NCI-H69 (cell line): ENCODE data around the gene A2ML1.
"Not testable (repeated sequence)": the region's sequence is repeated elsewhere in the genome, so short reads cannot be mapped to it uniquely, and the experiment has no call there.

Experiments
- DNase-seq: peaks from one replicate; lab custom pipeline; 2025; lab: John Stamatoyannopoulos, UW

The A2ML1 gene

DNA sequence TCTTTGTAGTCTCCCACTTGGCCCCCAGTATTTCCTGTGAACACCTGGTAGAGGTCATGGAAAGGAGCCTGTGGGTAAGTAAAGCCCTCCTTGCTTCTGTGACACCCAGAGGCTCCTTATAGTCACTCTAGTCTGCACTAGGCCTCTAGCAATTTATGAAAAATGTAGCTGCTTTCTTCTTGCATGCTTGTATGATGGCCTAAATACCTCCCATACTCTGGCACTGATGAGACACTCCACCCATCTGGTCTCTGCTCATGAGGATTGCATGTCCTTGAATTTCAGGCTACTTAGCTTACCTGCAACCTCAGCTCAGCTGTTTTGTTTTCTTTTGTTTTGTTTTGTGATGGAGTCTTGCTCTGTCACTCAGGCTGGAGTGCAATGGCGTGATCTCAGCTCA, 4.6 kb upstream of the A2ML1 start:
- no peak for DNase-seq

- no peak for DNase-seq
Measured at GRCh38 chr12:8818526-8818925, 3.9 kb upstream of the A2ML1 start.

- DNase-seq = no peak
Measured at GRCh38 chr12:8819666-8819980, 2.8 kb upstream of the A2ML1 start.

DNA sequence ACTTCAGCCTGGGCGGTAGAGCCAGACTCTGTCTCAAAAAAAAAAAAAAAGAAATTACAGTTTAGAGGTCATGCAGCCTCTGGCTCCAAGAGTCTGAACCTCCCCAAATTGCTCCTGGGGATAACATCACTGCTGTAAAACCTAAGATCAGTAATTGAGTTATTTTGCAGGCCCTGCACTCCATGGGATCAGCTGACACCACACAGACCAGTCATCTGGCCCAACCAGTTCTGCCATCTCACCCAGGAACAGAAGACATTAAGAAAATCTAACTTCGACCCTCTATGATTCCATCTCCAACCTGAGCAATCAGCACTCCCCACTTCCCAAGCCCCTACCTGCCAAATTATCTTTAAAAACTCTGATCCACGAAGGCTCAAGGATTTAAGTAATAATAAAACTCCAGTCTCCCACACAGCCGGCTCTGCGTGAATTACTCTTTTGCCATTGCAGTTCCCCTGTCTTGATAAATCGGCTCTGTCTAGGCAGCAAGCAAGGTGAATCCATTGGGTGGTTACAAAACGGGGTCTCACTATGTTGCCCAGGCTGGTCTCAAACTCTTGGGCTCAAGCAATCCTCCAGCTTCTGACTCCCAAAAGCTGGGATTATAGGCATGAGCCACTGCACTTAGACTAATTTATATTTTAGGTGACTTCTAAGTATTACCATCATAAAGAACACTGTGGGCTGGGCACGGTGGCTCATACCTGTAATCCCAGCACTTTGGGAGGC, 1.6 kb upstream of the A2ML1 start:
- DNase-seq = not testable (repeated sequence)

DNA sequence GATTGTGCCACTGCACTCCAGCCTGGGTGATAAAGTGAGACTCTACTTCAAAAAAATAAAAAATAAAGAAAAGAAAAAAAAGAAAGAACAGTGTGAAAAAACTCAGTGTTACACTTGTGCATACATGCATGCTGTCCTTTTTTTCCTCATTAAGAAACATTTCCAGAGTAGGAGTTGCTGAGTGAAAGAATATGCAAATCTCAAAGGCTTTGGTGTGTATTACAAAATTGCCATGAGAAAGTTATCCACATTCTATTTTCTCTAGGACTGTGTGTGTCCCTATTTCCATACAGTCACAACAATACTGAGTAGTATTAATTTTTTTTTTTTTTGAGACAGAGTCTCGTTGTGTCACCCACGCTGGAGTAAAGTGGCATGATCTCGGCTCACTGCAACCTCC, 830 bp upstream of the A2ML1 start:
- DNase-seq = no peak

- no peak for DNase-seq
Measured at GRCh38 chr12:8823565-8824300, 1.3 kb downstream of the A2ML1 start.

DNA sequence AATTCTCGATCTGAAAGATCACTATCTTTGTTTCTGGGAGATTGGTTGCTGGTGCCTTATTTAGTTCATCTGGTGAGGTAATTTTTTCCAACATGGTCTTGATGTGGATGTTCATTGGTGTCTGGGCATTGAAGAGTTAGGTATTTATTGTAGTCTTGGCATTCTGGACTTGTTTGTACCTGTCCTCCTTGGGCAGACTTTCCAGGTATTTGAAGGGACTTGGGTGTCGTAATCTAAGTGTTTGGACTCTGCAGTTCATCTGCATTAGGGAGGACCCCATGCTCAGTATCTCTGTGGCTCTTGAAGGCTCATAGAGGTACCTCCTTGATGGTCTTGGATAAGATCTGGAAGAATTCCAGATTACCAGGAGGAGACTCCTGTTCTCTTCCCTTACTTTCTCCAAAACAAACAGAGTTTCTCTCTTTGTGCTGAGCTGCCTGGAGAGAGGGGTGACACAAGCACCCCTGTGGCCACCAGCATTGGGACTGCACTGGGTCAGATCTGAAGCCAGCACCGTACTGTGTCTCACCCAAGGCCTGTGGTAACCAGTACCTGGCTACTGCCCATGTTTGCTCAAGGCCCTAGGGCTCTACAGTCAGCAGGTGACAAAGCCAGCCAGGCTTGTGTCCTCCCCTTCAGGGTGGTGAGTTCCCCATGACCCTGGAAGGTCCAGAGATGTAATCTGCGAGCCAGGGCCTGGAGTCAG, 5.3 kb downstream of the A2ML1 start:
- no peak for DNase-seq

DNA sequence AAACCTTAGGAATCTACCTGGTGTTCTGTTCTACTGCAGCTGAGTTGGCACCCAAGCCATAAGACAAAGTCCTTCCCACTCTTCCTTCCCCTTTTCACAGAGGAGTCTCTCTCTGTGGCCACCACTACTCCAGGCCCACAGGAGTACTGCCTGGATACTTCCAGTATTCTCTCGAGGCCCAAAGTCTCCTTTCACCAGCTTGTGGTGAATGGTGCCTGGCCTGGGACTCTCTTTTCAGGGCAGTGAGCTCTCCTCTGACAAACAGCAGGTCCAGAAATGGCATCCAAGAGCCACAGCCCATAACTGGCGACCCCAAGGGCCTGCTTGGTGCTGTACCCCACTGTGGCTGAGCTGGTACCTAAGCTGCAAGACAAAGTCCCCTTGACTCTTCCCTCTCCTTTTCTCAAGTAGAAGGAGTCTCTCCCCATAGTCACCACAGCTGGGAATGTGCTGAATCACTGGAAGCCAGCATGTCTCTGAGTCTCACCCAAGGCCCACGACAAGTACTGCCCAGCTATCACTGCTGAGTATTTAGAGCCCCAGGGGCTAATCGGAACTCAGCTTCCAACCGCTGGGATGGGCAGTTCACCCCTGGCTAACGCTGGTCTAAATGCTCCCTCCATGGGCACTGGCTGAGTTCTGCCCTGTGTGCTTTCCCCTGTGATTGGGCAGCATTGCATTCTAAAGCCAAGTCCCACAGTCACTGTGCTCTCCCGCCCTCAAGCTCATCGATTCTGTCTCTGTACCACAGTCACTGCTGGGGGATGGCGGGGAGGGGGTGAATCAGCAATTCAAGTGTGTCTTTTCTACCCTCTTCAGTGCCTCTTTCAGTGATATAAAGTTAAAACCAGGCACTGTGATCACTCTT, 6.1 kb downstream of the A2ML1 start:
- DNase-seq = no peak

GRCh38 chr12:8829125-8829518, 6.7 kb downstream of the A2ML1 start:
- no peak for DNase-seq

GRCh38 chr12:8829621-8830020, 7.2 kb downstream of the A2ML1 start:
- no peak for DNase-seq

DNA sequence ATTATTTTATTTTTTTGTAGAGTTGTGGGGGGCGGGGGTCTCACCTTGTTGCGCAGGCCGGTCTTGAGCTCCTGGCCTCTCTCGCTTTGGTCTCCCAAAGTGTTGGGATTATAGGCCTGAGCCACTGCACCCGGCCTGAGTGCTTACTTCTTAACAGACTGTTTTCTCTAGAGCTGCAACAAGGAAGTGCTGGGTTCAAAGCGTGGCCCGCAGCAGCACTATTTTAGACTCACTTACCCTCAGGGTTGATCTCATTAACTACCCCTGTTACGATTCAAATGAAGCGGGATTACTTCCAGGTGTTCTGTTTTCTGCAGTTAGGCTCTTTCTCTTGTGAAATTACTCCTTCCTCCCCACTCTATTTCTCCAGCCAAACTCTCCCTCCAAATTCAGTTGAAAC, 8.7 kb downstream of the A2ML1 start:
- DNase-seq = no peak

DNA sequence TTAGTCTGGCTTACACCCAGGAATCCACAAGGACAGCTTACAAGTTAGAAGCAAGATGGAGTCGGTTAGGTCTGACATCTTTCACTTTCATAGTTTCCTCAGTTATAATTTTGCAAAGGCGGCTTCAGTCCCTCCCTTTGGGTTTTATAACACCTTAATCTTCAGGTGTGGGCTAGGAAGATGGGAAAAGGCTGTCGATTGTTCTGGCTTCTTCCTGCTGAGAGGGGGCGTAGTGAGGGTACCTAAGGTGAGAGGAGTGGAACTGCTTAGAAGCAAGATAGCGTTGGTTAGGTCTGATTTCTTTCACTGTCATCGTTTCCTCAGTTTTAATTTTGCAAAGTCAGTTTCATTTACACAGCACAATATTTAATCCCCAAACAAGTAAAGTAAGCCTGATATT, 10.1 kb downstream of the A2ML1 start:
- no peak for DNase-seq

- DNase-seq = no peak
Measured at GRCh38 chr12:8834230-8834629, 11.8 kb downstream of the A2ML1 start.

- no peak for DNase-seq
Measured at GRCh38 chr12:8837291-8837690, 14.9 kb downstream of the A2ML1 start.

- DNase-seq = no peak
Measured at GRCh38 chr12:8840321-8840720, 17.9 kb downstream of the A2ML1 start.

GRCh38 chr12:8840938-8841633, 18.7 kb downstream of the A2ML1 start:
- DNase-seq = no peak

- no peak for DNase-seq
Measured at GRCh38 chr12:8841778-8842177, 19.4 kb downstream of the A2ML1 start.

DNA sequence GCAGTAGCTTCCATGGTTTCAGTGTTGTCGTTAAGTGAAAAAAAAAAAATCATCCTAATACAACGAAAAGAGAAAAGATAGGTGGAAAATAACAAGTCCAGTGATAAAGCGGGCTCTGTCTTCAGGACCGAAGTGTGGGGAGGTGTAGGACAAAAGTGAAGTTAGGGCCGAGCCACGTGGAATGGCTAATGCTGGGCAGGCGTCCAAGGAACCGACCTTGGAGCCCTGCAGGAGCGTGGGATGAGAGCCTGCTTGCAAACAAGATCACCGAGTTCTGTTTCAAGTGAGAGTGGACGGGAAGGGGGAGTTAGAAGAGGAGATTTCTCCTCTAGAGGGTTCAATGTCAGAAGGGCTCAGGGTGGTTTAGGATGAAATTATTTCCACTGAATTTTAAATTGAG, 22.2 kb downstream of the A2ML1 start:
- DNase-seq = no peak

- no peak for DNase-seq
Measured at GRCh38 chr12:8846305-8846704, 23.9 kb downstream of the A2ML1 start.

DNA sequence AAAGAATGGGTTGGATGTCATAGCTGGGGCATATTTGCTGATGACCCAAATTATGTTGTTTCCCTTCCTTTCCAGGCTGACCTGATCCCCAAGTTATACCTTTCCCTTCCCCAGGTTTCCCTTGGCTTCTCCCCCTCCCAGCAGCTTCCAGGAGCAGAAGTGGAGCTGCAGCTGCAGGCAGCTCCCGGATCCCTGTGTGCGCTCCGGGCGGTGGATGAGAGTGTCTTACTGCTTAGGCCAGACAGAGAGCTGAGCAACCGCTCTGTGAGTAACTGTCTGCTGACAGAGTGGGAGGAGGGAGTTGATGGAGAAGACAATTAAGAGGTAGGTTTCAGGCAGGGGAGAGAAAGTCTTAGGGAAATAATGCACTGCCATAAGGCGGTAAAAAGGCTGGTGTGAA, 25.0 kb downstream of the A2ML1 start:
- no peak for DNase-seq

- DNase-seq = no peak
Measured at GRCh38 chr12:8849876-8850275, 27.5 kb downstream of the A2ML1 start.

DNA sequence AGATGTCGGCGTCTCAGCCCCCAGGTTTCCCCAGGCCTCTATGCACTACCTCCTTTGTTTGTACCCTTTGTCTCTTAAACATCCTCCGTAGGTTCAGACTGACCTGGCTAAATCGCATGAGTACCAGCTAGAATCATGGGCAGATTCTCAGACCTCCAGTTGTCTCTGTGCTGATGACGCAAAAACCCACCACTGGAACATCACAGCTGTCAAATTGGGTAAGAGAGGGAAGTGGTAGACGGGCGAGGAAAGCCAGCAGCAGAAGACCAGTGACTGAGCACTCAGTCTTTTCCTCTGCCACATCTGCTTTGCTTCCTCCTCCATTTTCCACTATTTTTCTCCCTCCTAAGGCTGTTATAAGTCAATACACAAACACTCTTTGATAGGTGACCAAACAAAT, 29.7 kb downstream of the A2ML1 start:
- no peak for DNase-seq
